Measurements from ENCODE around the gene SPAG6.
"Not testable (repeated sequence)": the region's sequence is repeated elsewhere in the genome, so short reads cannot be mapped to it uniquely, and the experiment has no call there.

SPAG6 gene

DNA sequence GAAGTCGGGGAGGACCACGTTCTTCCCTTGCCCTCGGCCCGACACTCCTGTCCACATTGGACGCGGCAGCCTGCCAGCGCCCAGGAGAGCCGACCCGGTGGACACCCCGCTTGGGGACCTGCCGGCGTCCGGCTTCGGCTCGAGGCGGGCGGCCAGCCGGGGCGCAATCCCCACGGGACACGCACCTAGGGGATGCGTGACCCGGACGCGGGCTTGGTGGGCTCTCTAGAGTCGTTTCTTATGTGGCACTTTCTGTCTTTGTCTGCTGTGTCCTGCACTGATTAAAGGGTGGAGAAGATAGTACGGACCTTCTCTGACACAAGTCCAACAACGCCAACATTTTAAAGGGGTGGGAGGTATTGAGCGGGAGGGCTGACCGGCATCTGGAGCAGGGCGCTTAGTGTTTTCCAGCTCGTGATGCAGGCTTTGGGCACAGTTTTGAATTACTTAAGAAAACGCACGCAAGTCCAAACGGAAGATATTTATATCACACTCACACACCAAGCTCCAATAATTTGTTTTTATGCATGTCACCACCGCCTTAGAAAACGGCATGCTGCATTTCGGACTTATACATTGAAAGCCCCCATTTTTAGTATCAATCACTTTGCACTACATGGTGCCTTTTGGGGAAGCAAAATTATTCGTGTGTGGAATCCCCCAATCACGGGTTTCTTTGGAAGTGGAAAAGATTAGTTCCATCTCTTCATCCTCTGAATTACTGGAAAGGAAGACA lies 3.9 kb upstream of the SPAG6 start:
- no peak for DNase-seq (ENCODE audit: low read depth in 1 of 2, low spot score in 1 of 2)

DNA sequence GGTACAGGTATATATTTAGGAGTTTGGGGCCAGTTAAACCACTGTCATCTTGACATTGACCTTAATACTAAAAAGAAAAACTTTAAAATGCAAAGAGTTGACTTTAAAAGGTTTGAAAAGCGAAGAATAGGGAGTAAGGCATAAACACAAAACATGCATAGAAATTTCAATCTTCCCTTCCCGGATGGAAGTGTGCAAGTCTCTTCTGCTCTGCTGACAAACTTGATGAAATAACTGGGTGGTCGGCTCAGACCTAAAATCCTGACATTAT lies 3.4 kb upstream of the SPAG6 start:
- no peak for DNase-seq (ENCODE audit: low read depth in 1 of 2, low spot score in 1 of 2)

DNA sequence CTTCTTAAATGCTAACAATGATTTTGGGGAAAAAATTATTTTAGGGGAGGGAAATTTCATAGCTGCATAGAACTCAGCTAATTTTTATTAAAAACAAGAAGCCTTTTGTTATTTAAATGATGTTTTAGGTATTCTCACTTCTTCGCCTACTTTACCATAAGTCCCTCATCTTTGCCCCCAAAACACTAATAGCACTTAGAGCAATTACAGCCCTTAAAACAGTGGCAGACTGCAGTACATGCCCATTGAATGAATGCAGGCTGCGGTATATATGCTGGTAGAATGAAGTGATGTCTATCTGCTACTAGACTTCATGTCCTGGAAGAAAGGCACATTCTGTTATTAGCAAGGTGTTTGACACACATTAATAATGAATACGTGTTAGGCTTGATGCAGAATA lies 2.9 kb upstream of the SPAG6 start:
- DNase-seq (ENCODE audit: low read depth in 1 of 2, low spot score in 1 of 2), result no peak

DNA sequence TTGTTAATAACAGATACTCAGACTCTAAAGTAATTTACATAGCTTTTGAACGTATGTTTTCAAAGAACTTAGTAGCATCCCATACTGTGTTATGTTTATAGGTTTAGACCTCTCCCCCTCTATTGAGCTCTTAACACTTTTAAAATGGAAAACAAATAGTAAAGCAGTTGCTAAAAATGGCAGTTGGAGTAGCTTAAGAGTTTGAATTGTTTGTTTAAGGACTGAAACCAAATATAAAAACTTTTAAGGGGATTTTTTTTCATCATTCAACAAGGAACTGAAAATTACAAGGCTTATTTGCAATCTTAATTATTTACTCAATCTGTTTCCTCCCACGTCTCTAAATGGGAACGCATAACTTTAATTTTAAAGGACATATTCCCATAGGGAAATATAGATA lies 1.6 kb upstream of the SPAG6 start:
- no peak for DNase-seq (ENCODE audit: low read depth in 1 of 2, low spot score in 1 of 2)

DNA sequence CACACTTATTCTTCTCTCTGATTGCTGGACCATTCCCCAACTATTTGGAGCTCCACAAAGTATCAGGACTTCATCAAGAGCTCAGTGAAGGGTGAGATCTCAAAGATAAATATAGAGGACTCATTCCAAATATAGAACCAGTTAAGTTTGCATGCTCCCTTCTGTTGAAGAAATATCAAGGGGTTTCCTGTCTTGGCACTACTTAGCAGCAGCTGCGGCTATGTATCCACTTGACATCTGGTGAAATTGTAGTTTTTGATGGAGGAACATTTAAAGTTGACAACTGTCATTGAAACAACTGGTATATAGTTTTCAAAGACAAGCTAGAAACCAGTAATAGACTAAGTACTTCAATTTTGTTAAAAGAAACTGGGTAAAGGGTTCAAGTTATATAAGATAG lies 1.0 kb upstream of the SPAG6 start:
- no peak for DNase-seq (ENCODE audit: low read depth in 1 of 2, low spot score in 1 of 2)

DNA sequence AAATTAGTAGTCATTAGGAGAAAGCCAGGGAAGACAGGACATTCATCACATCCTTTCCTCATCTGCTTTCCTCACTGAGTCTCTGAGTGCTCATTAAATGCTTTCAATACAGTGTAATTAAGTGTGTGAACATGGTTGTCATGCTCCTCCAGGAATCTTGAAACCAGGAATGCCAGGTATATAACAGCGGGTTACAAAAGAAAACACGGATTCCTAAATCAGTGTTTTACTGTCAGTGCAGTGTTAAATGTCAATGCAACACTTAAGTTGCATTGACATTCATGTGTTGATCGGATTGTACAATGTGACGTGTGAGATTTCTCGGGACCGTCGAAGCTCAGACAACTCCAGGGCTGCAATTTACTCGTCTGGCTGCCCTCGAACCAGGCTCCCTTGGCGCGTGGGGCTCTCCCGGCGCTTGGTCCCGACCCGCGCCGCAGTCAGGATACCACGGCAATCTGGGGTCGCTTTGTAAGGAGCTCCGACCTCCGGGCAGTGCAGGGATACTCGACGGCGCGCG lies 455 bp upstream of the SPAG6 start:
- DNase-seq (ENCODE audit: low read depth in 1 of 2, low spot score in 1 of 2), result no peak

DNA sequence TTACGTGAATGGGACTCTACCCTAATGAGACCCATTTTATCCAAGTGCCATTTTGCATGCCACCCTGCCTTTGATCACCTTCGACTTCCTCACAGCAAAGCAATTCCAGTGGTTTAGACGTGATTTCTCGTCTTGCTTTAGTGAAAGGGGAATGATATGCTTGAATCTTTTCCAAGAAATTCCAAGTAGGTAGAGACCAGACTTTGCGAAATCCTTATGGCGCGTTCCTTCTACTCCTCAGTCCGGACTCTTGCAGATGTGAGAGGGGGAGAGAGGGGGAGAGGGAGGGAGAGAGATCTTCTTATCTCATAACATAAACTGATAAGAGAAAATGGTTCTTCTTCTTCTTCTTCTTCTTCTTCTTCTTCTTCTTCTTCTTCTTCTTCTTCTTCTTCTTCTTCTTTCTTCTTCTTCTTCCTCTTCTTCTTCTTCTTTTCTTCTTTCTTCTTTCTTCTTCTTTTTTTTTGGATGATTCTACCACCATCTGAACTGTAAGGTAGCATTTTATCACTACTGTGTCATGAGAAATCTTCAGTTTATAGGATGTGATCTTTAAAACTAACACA lies 883 bp downstream of the SPAG6 start:
- no peak for DNase-seq (ENCODE audit: low read depth in 1 of 2, low spot score in 1 of 2)

DNA sequence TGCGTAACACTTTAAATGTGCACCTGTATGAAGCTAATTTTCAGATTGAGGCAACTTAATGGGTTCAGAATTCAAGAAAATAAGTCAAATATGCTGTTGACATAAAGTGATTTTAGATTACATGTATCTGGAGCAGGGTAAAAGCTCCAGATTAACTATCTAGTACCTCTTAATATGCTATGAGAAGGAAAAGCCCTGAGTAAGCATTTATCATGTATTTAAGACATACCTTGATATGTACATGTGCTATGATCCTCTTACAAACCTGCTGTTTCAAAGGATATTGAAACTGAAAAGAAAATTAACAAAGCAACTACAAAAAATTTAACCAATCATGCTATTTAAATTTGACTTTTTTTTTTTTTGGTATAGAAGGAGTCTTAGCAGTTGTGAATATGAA lies 4.5 kb downstream of the SPAG6 start:
- no peak for DNase-seq (ENCODE audit: low read depth in 1 of 2, low spot score in 1 of 2)

DNA sequence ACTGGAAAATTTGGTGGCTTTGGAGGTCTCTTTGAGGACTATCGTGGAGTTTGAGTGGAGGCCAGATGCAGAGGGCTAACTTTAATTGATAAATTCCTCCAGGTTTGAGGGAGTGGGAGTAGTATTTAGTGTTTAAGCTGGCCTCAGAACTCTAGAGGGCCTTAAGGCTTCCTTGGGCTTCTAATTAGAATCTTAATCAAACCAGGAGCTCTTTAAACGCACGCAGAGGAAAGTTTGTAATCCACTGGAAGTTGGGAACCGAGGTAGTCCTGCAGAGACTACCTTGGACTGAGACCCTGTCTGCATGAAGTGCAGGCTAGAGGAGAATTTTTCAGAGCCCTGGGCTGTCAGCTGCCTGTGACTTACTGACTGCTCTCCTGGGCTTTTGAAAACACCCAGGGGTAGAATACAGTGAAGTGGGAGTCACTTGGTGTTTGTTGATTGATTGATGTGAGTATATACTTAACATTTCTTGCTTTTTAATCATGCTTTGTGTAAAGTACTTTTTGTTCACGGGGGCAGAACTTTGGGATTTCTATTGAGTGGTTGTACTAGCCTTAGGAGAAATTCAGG lies 5.9 kb downstream of the SPAG6 start:
- DNase-seq (ENCODE audit: low read depth in 1 of 2, low spot score in 1 of 2), result no peak

DNA sequence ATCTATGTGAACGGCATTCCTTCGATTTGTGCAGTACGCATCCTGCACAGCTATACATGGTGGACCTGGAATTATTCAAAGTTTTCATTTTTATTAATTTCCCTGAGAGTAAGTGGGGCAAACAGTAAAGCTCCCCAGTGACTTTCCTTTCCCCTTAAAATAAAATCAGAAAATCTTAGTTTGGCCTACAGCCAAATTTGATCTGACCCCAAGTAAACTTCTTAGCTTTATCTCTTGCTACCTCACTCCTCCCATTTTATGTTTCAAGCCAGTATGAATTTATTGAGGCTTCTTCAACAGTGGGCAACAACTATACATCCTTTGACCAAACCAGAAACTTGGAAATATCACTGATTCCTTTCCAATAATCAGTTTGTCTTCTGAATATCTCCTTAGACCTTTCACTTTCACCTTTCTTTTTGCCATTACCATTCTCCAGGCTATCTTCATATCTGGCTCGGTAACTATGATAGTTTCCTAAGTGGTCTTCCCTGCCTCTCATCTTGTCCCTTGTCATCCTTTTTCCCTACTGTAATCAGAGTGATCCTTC lies 11.1 kb downstream of the SPAG6 start:
- DNase-seq (ENCODE audit: low read depth in 1 of 2, low spot score in 1 of 2), result no peak

DNA sequence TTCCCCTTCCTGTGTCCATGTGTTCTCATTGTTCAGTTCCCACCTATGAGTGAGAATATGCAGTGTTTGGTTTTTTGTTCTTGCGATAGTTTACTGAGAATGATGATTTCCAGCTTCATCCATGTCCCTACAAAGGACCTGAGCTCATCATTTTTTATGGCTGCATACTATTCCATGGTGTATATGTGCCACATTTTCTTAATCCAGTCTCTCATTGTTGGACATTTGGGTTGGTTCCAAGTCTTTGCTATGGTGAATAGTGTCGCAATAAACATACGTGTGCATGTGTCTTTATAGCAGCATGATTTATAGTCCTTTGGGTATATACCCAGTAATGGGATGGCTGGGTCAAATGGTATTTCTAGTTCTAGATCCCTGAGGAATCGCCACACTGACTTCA lies 12.5 kb downstream of the SPAG6 start:
- not testable (repeated sequence) for DNase-seq (ENCODE audit: low read depth in 1 of 2, low spot score in 1 of 2)

DNA sequence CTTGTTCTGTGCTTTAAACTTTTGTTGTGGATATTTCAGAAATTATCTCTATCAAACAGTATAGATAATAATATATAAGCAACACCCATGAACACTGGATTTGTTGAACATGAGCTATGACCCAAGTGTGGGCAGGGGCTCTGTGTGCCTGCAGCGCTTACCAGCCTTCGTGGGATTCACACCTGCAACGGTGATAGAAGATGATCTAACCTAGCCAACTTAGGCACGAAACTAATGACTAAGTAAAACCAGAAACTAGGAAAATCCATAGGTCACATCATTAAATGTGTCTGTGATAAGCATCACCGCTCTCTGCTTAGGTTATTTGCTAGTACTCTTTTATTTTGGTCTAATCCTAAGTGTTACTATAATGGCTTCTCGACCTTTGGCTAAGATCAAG lies 18.0 kb downstream of the SPAG6 start:
- DNase-seq (ENCODE audit: low read depth in 1 of 2, low spot score in 1 of 2), result no peak

DNA sequence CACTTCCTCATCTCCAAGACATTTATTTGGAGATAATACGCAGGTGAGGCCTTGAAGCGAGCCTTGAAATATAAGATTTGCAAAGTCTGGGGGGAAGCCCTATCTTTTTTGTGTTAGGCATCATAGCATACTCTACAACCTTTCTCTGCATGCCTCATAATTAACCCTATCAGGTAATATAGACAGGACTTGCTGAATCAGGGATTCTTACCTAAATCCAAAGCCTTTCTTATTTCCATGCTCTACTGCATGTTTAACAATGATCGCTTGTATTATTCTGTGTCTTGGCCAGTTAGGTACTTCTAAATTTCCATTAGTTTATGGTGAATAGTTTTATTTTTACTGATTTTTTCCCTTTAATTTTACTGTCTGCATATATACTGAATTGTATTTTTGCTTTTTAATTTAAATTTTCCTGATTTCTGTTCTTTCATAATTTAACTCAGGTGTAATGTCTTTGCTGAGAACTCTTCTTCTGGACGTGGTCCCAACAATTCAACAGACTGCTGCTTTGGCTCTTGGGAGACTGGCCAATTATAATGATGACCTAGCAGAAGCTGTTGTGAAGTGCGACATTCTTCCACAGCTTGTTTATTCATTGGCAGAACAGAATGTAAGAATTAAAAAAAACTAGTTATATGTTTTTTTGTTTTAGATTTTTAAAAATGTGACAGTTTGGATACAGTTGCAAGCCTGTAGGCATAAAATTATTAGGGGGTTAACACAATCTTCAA lies 19.3 kb downstream of the SPAG6 start:
- DNase-seq (ENCODE audit: low read depth in 1 of 2, low spot score in 1 of 2), result no peak

DNA sequence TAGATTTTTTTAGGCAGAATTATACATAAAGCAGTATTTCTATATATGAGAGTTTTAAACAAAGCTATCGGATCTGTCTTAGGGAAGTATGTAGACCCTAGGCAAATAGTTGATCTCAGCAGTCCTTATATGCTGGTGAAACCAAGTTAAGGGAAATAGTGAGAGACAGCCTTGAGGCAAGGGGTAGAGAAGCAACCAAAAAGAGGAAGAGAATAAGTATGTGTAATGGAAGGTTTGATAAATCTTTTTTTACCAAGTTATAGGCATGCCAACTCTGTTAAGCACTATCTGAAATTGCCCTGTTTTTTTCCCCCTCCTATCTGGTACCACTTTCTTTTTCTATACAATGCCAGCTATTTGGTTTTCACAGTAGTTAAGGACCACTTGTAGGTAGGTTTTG lies 19.9 kb downstream of the SPAG6 start:
- DNase-seq (ENCODE audit: low read depth in 1 of 2, low spot score in 1 of 2), result no peak

DNA sequence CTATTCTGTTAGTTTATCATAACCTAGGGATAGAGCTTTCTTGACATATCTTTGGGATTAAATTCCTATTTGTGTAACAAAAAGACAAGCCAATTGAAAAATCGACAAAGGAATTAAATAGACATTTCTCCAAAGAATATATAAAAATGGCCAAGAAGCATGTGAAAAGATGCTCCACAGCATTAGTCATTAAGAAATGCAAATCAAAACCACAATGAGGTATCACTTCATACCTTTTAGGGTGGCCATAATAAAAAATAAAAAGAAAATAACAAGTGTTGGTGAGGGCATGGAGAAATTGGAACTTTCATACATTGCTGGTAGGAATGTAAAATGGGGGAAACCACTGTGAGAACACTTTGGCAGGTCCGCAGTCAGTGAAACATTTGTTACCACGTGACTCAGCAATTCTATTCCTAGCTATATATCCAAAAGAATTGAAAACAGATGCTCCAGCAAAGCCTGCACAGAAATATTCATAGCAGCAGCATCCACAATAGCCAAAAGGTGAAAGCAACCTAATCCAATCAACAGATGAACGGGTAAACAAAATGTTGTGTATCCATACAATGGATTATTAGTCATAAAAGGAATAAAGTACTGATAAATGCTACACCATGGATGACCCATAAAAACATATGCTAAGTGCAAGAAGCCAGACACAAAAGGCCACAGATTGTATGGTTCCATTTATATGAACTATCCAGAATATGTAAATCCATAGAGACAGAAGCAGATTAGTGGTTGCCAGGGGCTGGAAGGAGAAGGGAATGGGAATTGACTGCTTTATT lies 20.5 kb downstream of the SPAG6 start:
- DNase-seq (ENCODE audit: low read depth in 1 of 2, low spot score in 1 of 2), result no peak

DNA sequence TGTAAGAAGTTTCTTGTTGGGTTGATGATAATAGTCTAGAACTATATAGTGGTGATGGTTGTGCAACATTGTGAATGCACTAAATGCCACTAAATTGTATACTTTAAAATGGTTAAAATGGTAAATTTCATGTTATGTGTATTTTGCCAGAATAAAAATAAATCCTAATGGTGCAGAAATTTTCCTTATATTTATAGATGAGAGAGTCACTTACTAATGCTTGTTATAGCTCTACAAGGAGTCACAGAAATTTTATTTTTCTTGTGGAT lies 21.1 kb downstream of the SPAG6 start:
- no peak for DNase-seq (ENCODE audit: low read depth in 1 of 2, low spot score in 1 of 2)

DNA sequence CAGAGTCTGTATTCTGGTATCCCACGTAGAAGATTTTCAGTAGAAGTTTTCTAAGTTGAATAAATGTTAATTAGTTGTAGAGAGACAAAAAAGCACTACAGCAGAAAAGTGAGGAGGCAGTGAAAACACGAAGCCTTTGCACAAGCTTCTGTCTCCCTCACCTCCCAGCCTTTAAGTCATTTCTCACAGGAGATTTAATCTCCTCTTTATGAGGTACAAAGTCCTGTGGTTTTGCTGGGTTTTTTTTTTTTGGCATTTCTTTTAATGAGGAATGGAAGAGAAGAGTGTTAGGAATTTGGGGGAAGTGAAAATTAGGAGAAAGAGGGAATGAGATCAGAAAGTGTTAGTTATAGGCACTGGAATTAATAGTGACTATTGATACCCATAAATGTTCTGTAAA lies 21.5 kb downstream of the SPAG6 start:
- DNase-seq (ENCODE audit: low read depth in 1 of 2, low spot score in 1 of 2), result no peak

DNA sequence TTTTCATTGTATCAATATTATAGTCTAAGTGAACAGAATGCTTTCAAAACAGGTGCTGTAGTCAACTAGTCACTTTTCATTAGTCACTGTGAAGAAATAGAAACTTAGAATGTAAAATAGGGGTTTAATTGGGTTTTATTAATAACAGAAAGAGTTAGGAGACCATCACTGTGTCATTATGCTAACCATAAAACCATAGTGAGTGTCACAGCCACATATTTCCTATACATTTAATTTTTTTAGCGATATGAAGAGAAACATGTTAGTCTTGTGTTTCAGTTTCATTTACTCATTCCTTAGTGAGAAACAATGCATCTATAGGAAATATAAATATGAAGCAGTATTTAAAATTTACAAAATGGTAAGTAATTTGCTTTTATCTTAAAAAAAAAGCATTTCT lies 22.2 kb downstream of the SPAG6 start:
- DNase-seq (ENCODE audit: low read depth in 1 of 2, low spot score in 1 of 2), result no peak

DNA sequence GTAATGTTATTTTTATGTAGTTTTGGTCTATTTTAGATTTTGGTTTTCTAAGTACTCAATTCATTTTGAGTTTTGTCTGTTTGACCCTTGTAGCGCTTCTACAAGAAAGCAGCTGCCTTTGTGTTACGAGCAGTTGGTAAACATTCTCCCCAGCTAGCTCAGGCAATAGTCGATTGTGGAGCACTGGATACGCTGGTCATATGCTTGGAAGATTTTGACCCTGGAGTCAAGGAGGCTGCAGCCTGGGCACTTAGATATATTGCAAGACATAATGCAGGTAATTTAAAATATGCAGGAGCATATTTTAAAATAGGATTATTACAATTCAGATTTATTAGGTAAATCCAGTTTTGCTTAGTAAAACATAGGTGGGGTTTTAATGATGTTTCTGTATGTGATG lies 23.1 kb downstream of the SPAG6 start:
- no peak for DNase-seq (ENCODE audit: low read depth in 1 of 2, low spot score in 1 of 2)

DNA sequence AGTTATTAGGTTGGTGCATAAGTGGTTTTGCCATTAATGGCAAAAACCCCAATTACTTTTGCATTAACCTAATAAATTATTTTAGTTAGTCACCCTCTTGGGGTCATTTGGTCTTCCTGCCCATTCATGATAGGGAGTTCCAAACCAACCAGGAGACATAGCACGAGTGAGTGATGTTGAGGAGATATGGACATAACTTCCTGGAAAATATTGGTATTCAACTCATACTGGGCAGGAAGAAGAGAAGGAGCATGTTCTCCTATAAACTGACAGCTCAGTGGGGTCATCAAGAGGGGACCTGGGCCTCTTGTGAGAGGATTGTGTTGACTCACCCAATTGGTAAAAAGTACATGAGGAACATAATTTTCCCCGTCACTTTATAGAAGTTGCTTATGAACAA lies 23.7 kb downstream of the SPAG6 start:
- DNase-seq (ENCODE audit: low read depth in 1 of 2, low spot score in 1 of 2), result no peak

DNA sequence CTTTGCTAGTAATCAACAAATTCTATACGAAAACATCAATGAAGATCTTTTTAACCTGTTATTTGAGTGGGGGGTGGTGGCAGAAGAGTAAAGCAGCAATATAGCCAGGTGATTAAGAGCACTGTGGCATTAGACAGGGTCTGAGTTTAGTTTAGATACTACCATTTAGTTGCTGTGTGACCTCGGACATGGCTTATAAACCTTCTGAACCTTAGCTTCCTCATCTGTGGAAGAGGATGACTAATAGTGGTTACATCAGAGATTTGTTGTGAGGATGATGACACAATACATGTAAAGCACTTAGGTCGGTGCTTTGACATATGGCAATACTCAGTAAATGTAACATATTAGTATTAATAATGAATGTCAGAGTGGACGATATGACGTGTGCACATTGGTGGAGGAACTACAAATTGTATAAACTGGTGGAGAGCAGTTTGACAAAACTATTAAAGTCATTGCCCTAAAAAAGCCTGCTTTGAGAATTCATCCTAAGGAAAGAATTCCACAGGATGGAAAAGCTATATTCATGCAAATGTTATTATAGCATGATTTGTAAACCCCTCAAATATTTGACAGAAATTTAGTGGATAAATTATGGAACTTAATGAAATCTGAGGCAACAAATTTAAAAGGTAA lies 24.3 kb downstream of the SPAG6 start:
- DNase-seq (ENCODE audit: low read depth in 1 of 2, low spot score in 1 of 2), result no peak
